A549 (cell line): ENCODE measurements around the gene PNPLA8. TPM values are rescaled to one million over a fixed set of nuclear protein-coding genes. Genes with fewer than 3 reads are reported as not detected.

Source experiments
- ATAC-seq, 2 experiments: fragments of 200-7000 bp in 1 of 2; fragments of >200 bp in 1 of 2; cut with Nextera tagmentation in 1 of 2; cut with Tn5 transposase in 1 of 2; 3 replicates each; pipeline versions ENCODE4 v1.8.0 to v1.9.1; 2018 to 2020; ENCODE audit warnings: mild to moderate bottlenecking in 1 of 2, moderate library complexity in 1 of 2
- CTCF ChIA-PET: fragments of 300-600 bp; sonication (Branson Sonifier 250); formaldehyde crosslinking; extraction: SDS; loops from one replicate; lab custom pipeline; 2021; ENCODE audit warnings: antibody characterized with exemption, inconsistent platforms; lab: Yijun Ruan, JAX
- POLR2A ChIA-PET: fragments of 350-600 bp; formaldehyde crosslinking; extraction: SDS; loops from one replicate; lab custom pipeline; 2021; ENCODE audit warnings: antibody characterized with exemption, inconsistent platforms; lab: Yijun Ruan, JAX
- DNase-seq, 2 experiments: peaks; one replicate each; pipeline versions ENCODE4 v3.0.0 to v3.0.0-alpha.2; 2011 to 2016; ENCODE audit warnings: low read depth in 1 of 2, low spot score in 1 of 2
- FAIRE-seq: peaks from 2 replicates; lab custom pipeline; 2011; peaks lifted over from hg19 to GRCh38; lab: Jason Lieb, UNC
- H3K27ac ChIP-seq, 2 experiments: fragments of >200 bp; sonication (Bioruptor Twin); formaldehyde crosslinking; 3 replicates each; pipeline ENCODE4 v1.5.1; 2016 to 2017
- H3K4me1 ChIP-seq: fragments of >200 bp; sonication (Bioruptor Twin); formaldehyde crosslinking; 3 replicates; pipeline ENCODE4 v1.6.1; 2016
- H3K4me2 ChIP-seq: fragments of >200 bp; sonication (Bioruptor Twin); formaldehyde crosslinking; 3 replicates; pipeline ENCODE4 v1.6.1; 2016
- H3K4me3 ChIP-seq: fragments of >200 bp; sonication (Bioruptor Twin); formaldehyde crosslinking; 3 replicates; pipeline ENCODE4 v1.5.1; 2016
- H3K9me3 ChIP-seq: fragments of >200 bp; sonication (Bioruptor Twin); formaldehyde crosslinking; 3 replicates; pipeline ENCODE4 v1.6.1; 2016
- ATOH8 ChIP-seq: fragments of 250-450 bp; sonication (Bioruptor Pico); IDR thresholded peaks from 2 replicates; pipeline ENCODE4 v1.5.0; 2020; ENCODE audit warnings: low read depth, mild to moderate bottlenecking, moderate library complexity
- BCL3 ChIP-seq: fragments of >200 bp; sonication (Bioruptor Twin); formaldehyde crosslinking; IDR thresholded peaks from 3 replicates; pipeline ENCODE4 v1.6.1; 2016
- BHLHE40 ChIP-seq: IDR thresholded peaks from 2 replicates; pipeline ENCODE4 v1.6.1; 2012; ENCODE audit warnings: low read depth, low read length, inconsistent platforms
- CEBPB ChIP-seq, 2 experiments: fragments of >200 bp in 1 of 2; sonication (Bioruptor Twin) in 1 of 2; formaldehyde crosslinking in 1 of 2; IDR thresholded peaks; 2 replicates each; pipeline ENCODE4 v1.6.1; 2012 to 2016
- EHF ChIP-seq: fragments of 250-450 bp; sonication (Bioruptor Pico); IDR thresholded peaks from 2 replicates; pipeline ENCODE4 v1.5.0; 2020; ENCODE audit warnings: mild to moderate bottlenecking
- EHMT2 ChIP-seq: fragments of 200-600 bp; sonication (generic); IDR thresholded peaks from 2 replicates; pipeline ENCODE4 v1.6.1; 2016; ENCODE audit warnings: antibody characterized with exemption, low read depth, mild to moderate bottlenecking, moderate library complexity
- ESRRA ChIP-seq: fragments of 150-350 bp; IDR thresholded peaks from 2 replicates; pipeline ENCODE4 v1.6.1; 2014; ENCODE audit warnings: mild to moderate bottlenecking, low read length, borderline replicate concordance
- FOSB ChIP-seq: fragments of 250-450 bp; sonication (Bioruptor Pico); IDR thresholded peaks from 2 replicates; pipeline ENCODE4 v1.5.0; 2020; ENCODE audit warnings: mild to moderate bottlenecking, moderate library complexity
- GATA3 ChIP-seq: IDR thresholded peaks from 2 replicates; pipeline ENCODE4 v1.6.1; 2012; ENCODE audit warnings: borderline replicate concordance
- HDAC2 ChIP-seq: fragments of 200-600 bp; sonication (generic); IDR thresholded peaks from 2 replicates; pipeline ENCODE4 v1.6.1; 2016
- HOXB5 ChIP-seq: fragments of 250-450 bp; sonication (Bioruptor Pico); IDR thresholded peaks from 2 replicates; pipeline ENCODE4 v1.5.0; 2020; ENCODE audit warnings: mild to moderate bottlenecking, moderate library complexity
- KDM1A ChIP-seq: fragments of 200-600 bp; sonication (generic); IDR thresholded peaks from 2 replicates; pipeline ENCODE4 v1.6.1; 2016; ENCODE audit warnings: low read depth, mild to moderate bottlenecking
- MAFK ChIP-seq: fragments of 450-650 bp; IDR thresholded peaks from 2 replicates; pipeline ENCODE4 v1.6.1; 2014; ENCODE audit not compliant: partially characterized antibody
- MYC ChIP-seq: IDR thresholded peaks from 2 replicates; pipeline ENCODE4 v1.6.1; 2012; ENCODE audit warnings: mild to moderate bottlenecking, inconsistent platforms, low read length, improper control_type of control experiment, borderline replicate concordance
- NFE2L2 ChIP-seq: fragments of 150-350 bp; conservative IDR thresholded peaks from 2 replicates; pipeline ENCODE4 v1.6.1; 2014; ENCODE audit warnings: low read length
- NPAS2 ChIP-seq: fragments of 250-450 bp; sonication (Bioruptor Pico); IDR thresholded peaks from 2 replicates; pipeline ENCODE4 v1.8.0; 2022; ENCODE audit warnings: mild to moderate bottlenecking, moderate library complexity, borderline replicate concordance
- NR3C1 ChIP-seq: fragments of >200 bp; sonication (Bioruptor Twin); formaldehyde crosslinking; IDR thresholded peaks from 3 replicates; pipeline ENCODE4 v1.6.1; 2017
- POLR2AphosphoS2 ChIP-seq: conservative IDR thresholded peaks from 2 replicates; pipeline ENCODE4 v1.6.1; 2012; ENCODE audit warnings: low read length, improper control_type of control experiment, inconsistent platforms
- RAD21 ChIP-seq, 2 experiments: fragments of >200 bp in 1 of 2; sonication (Bioruptor Twin) in 1 of 2; formaldehyde crosslinking in 1 of 2; IDR thresholded peaks in 1 of 2; conservative IDR thresholded peaks in 1 of 2; 2 replicates in 1 of 2; 3 replicates in 1 of 2; pipeline ENCODE4 v1.6.1; 2012 to 2018; ENCODE audit warnings: inconsistent platforms in 1 of 2
- RARB ChIP-seq: fragments of 250-450 bp; sonication (Bioruptor Pico); IDR thresholded peaks from 2 replicates; pipeline ENCODE4 v1.8.0; 2021; ENCODE audit warnings: mild to moderate bottlenecking, moderate library complexity
- RFX5 ChIP-seq: fragments of 450-650 bp; IDR thresholded peaks from 2 replicates; pipeline ENCODE4 v1.7.1; 2014; ENCODE audit warnings: antibody characterized with exemption, mild to moderate bottlenecking, moderate library complexity
- RNF2 ChIP-seq: fragments of 200-600 bp; sonication (generic); IDR thresholded peaks from 2 replicates; pipeline ENCODE4 v1.6.1; 2016; ENCODE audit warnings: low read depth, mild to moderate bottlenecking, antibody characterized with exemption, moderate library complexity, borderline replicate concordance
- SMC3 ChIP-seq: fragments of >200 bp; sonication (Bioruptor Twin); formaldehyde crosslinking; IDR thresholded peaks from 3 replicates; pipeline ENCODE4 v1.6.1; 2018; ENCODE audit warnings: inconsistent platforms
- SREBF2 ChIP-seq: fragments of 450-650 bp; IDR thresholded peaks from 2 replicates; pipeline ENCODE4 v1.6.1; 2014; ENCODE audit warnings: mild to moderate bottlenecking, moderate library complexity
- ZC3H11A ChIP-seq: fragments of 450-650 bp; IDR thresholded peaks from 2 replicates; pipeline ENCODE4 v1.6.1; 2014; ENCODE audit warnings: antibody characterized with exemption, mild to moderate bottlenecking
- ZFP36 ChIP-seq: fragments of 450-650 bp; IDR thresholded peaks from 2 replicates; pipeline ENCODE4 v1.6.1; 2014; ENCODE audit warnings: borderline replicate concordance; ENCODE audit not compliant: partially characterized antibody
- ZNF302 ChIP-seq: fragments of 250-450 bp; sonication (Bioruptor Pico); IDR thresholded peaks from 2 replicates; pipeline ENCODE4 v1.9.0; 2021; ENCODE audit warnings: inconsistent platforms, mild to moderate bottlenecking, moderate library complexity
- WGBS: methylation state at CpG from one replicate; pipeline ENCODE4 v1.1.6; 2017; ENCODE audit errors: missing lambda C conversion rate; 5-methylcytosine and 5-hydroxymethylcytosine counted together
- polyA plus RNA-seq, 4 experiments: library from polyadenylated mRNA; depleted of rRNA in 3 of 4; stranded (reverse); fragments of >200 nt; fragmentation: RNase III in 1 of 4; extraction: RNeasy Plus Mini Kit Qiagen cat#74134 plus additional on column Dnase treatment in 1 of 4; gene quantifications; 2 replicates in 3 of 4; 3 replicates in 1 of 4; pipeline ENCODE4 v1.2.3, GENCODE V29; 2011 to 2017
- TF ChIP-seq, protein P1 (sequence below): fragments of 250-450 bp; sonication (Bioruptor Pico); IDR thresholded peaks from 2 replicates; pipeline ENCODE4 v1.5.0; 2021; ENCODE audit warnings: mild to moderate bottlenecking, moderate library complexity, borderline replicate concordance
- TF ChIP-seq, protein P2 (sequence below): IDR thresholded peaks from 2 replicates; pipeline ENCODE4 v1.6.1; 2012
- TF ChIP-seq, protein P3 (sequence below): fragments of 150-350 bp; IDR thresholded peaks from 2 replicates; pipeline ENCODE4 v1.6.1; 2014; ENCODE audit warnings: low read depth, mild to moderate bottlenecking, low read length

Gene PNPLA8
- polyA plus RNA-seq, 2 of the 4 experiments (the other 2 are of a cell fraction) = 16.1 to 29.6 TPM

DNA sequence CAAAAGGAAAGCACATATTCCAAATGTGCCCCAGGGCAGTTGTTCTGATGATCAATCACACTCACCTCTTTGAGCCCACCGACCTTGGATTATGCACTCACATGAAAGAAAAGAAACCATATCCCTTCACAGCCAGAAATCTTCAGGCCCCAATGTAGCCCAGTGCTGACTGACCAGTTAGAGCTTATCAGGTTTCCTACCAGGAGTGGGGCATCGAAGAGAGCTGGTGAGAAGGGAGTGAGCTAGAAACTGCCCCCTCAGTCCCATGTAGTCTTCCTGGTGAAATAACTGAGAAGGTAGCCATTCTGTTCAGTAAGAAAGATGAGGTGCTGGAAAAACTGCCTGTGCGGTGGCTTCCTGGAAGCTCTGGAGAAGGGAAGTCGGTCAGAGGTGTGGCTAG is 101.9 kb downstream of the PNPLA8 start:
- POLR2A ChIA-PET = no interaction called here
- CTCF ChIA-PET = interaction anchor here (1.9 to 2.5 kb wide), 2 partner anchors 15 to 30 kb away, joined by 5 to 7 read pairs; no protein-coding TSS in a partner anchor
- no peak for ATAC-seq
- peaks cover 83% of the 10 kb centered on the region for H3K4me1 ChIP-seq
- H3K9me3 ChIP-seq = no peaks in the 10 kb centered on the region
- H3K4me2 ChIP-seq = no peak overlapping the region
- TF ChIP-seq, protein P1, sequence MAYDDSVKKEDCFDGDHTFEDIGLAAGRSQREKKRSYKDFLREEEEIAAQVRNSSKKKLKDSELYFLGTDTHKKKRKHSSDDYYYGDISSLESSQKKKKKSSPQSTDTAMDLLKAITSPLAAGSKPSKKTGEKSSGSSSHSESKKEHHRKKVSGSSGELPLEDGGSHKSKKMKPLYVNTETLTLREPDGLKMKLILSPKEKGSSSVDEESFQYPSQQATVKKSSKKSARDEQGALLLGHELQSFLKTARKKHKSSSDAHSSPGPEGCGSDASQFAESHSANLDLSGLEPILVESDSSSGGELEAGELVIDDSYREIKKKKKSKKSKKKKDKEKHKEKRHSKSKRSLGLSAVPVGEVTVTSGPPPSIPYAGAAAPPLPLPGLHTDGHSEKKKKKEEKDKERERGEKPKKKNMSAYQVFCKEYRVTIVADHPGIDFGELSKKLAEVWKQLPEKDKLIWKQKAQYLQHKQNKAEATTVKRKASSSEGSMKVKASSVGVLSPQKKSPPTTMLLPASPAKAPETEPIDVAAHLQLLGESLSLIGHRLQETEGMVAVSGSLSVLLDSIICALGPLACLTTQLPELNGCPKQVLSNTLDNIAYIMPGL (CRISPR knock-in tag) = no peak
- TF ChIP-seq SREBF2 = no peak
- TF ChIP-seq BCL3 = no peak
- no peak for TF ChIP-seq NR3C1
- TF ChIP-seq, protein P2, sequence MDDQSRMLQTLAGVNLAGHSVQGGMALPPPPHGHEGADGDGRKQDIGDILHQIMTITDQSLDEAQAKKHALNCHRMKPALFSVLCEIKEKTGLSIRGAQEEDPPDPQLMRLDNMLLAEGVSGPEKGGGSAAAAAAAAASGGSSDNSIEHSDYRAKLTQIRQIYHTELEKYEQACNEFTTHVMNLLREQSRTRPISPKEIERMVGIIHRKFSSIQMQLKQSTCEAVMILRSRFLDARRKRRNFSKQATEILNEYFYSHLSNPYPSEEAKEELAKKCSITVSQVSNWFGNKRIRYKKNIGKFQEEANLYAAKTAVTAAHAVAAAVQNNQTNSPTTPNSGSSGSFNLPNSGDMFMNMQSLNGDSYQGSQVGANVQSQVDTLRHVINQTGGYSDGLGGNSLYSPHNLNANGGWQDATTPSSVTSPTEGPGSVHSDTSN = no peak
- TF ChIP-seq ZFP36 = no peak
- no peak for TF ChIP-seq RAD21 (conservative IDR thresholded peaks at IDR 0.05 in 1 of 2, IDR thresholded peaks at IDR 0.05 in 1 of 2)
- TF ChIP-seq RNF2 = no peak
- TF ChIP-seq KDM1A = no peak
- TF ChIP-seq, protein P3, sequence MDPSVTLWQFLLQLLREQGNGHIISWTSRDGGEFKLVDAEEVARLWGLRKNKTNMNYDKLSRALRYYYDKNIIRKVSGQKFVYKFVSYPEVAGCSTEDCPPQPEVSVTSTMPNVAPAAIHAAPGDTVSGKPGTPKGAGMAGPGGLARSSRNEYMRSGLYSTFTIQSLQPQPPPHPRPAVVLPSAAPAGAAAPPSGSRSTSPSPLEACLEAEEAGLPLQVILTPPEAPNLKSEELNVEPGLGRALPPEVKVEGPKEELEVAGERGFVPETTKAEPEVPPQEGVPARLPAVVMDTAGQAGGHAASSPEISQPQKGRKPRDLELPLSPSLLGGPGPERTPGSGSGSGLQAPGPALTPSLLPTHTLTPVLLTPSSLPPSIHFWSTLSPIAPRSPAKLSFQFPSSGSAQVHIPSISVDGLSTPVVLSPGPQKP = no peak
- no peak for TF ChIP-seq BHLHE40
- no peak for TF ChIP-seq ZC3H11A
- no peak for TF ChIP-seq RFX5
- TF ChIP-seq MYC = no peak
- TF ChIP-seq SMC3 = no peak
- no peak for TF ChIP-seq HOXB5 (CRISPR knock-in tag)
- H3K4me3 ChIP-seq = no peak overlapping the region
- no peak for DNase-seq
- WGBS = 86% methylated on average over 4 of the region's 4 CpGs
- FAIRE-seq = no peak
- peak overlapping the region in 1 of 2 experiments; percentile 78; a peak in 3 of 6 replicates for H3K27ac ChIP-seq

GRCh38 chr7:108423089-108423989 is 102.6 kb downstream of the PNPLA8 start:
- no peak for FAIRE-seq
- Histone ChIP-seq H3K4me1 (peaks cover 85% of the 10 kb centered on the region), H3K27ac (peak overlapping the region; percentile 78 to 82; a peak in 5 of 6 replicates), H3K9me3 (no peaks in the 10 kb centered on the region), H3K4me2 (peak overlapping the region; percentile 88), H3K4me3 (no peak overlapping the region)
- 71% methylated on average over 5 of the region's 5 CpGs for WGBS
- no peak for ATAC-seq
- ChIA-PET POLR2A (interaction anchor here (0.6 kb wide), 1 partner anchor 59 kb away, joined by 3 read pairs; no protein-coding TSS in a partner anchor), CTCF (interaction anchor here (1.4 to 2.5 kb wide), 3 partner anchors 14 to 37 kb away, joined by 3 to 7 read pairs (median 5); no protein-coding TSS in a partner anchor)
- TF ChIP-seq ESRRA (no peak), GATA3 (no peak), POLR2AphosphoS2 (no peak), EHF (no peak), MYC (no peak), ZNF302 (CRISPR knock-in tag) (no peak), MAFK (no peak), CEBPB (IDR thresholded peaks at IDR 0.05) (no peak), ATOH8 (no peak), FOSB (no peak), NPAS2 (CRISPR knock-in tag) (no peak), RARB (CRISPR knock-in tag) (no peak), EHMT2 (no peak), HDAC2 (no peak), NFE2L2 (no peak)
- TF ChIP-seq, protein P2 = no peak
- DNase-seq = no peak
